ENCODE measurements around the gene SLC25A42.

- TF ChIP-seq CTCF (IDR thresholded peaks at IDR 0.05): no peak
- no peak for TF ChIP-seq EZH2 (IDR thresholded peaks at IDR 0.05; ENCODE audit: borderline replicate concordance, insufficient read depth, low read depth, low read length, poor library complexity, severe bottlenecking)
Measured at GRCh38 chr19:19106056-19106551, 42.3 kb downstream of the SLC25A42 start.
